Astrocyte (in vitro differentiated cells and primary cell): ENCODE measurements around the gene RGS8.

Experiments
- CTCF ChIP-seq: IDR thresholded peaks from 2 replicates; pipeline ENCODE4 v1.5.1; 2011; ENCODE audit warnings: low read depth, mild to moderate bottlenecking, inconsistent platforms, low read length, moderate library complexity; ENCODE audit not compliant: insufficient read depth
- EZH2 ChIP-seq: IDR thresholded peaks from 2 replicates; pipeline ENCODE4 v1.6.1; 2012; ENCODE audit warnings: mild to moderate bottlenecking, low read length, inconsistent platforms; ENCODE audit not compliant: insufficient read depth

- no peak for TF ChIP-seq CTCF
- TF ChIP-seq EZH2, result no peak
Observed at GRCh38 chr1:182684116-182684828, at the start of gene RGS8.
